Breast epithelium (tissue), 4 donors: ENCODE results near the gene GOT1. TPM values are rescaled to one million over a fixed set of nuclear protein-coding genes. Genes with fewer than 3 reads are reported as not detected.

Experiments used
- DNase-seq, 2 donors: peaks; one replicate each; pipeline ENCODE4 v3.0.0-alpha.2; 2019; ENCODE audit warnings: low spot score in 2 of 2
- H3K27ac ChIP-seq, 2 donors: fragments of 200-600 bp; sonication (generic) in 1 of 2; one replicate each; pipeline ENCODE4 v1.5.1; 2016 to 2019; ENCODE audit warnings: mild to moderate bottlenecking in 1 of 2
- H3K27me3 ChIP-seq, 2 donors: fragments of 200-600 bp; sonication (generic) in 1 of 2; one replicate each; pipeline versions ENCODE4 v1.5.1 to v1.6.0; 2017 to 2019; ENCODE audit warnings: control low read depth in 1 of 2, mild to moderate bottlenecking in 1 of 2
- H3K36me3 ChIP-seq: fragments of 200-600 bp; one replicate; pipeline ENCODE4 v1.5.1; 2019
- H3K4me1 ChIP-seq, 2 donors: fragments of 200-600 bp; sonication (generic); one replicate each; pipeline ENCODE4 v1.5.1; 2016 to 2019; ENCODE audit warnings: control low read depth in 1 of 2
- H3K4me3 ChIP-seq, 3 donors: fragments of 200-600 bp; sonication (generic); 1 replicate in 2 of 3; 2 replicates in 1 of 3; pipeline ENCODE4 v1.5.1; 2016 to 2019; ENCODE audit warnings: mild to moderate bottlenecking in 3 of 3, moderate library complexity in 2 of 3
- H3K9me3 ChIP-seq, 2 donors: fragments of 200-600 bp; sonication (generic) in 1 of 2; one replicate each; pipeline ENCODE4 v1.5.1; 2016 to 2019; ENCODE audit warnings: control low read depth in 1 of 2
- CTCF ChIP-seq, 3 donors: fragments of 450-650 bp; IDR thresholded peaks; one replicate each; pipeline ENCODE4 v1.5.1; 2016 to 2017; ENCODE audit warnings: antibody characterized with exemption in 3 of 3, mild to moderate bottlenecking in 3 of 3, moderate library complexity in 3 of 3
- POLR2A ChIP-seq: fragments of 450-650 bp; IDR thresholded peaks from one replicate; pipeline ENCODE4 v1.6.1; 2016; ENCODE audit warnings: antibody characterized with exemption, mild to moderate bottlenecking, moderate library complexity
- POLR2AphosphoS5 ChIP-seq, 3 donors: sonication (generic); formaldehyde crosslinking; IDR thresholded peaks; one replicate each; pipeline ENCODE4 v1.6.1; 2017; ENCODE audit warnings: antibody characterized with exemption in 3 of 3
- intact Hi-C: fragments of 100-400 bp; cut with DNase I; formaldehyde crosslinking; loops from one replicate; pipeline ENCODE4 v1.15.1; 2023; ENCODE audit warnings: low total_unique reads
- total RNA-seq, 3 donors: library from RNA; depleted of rRNA; stranded (reverse); fragments of >200 nt; gene quantifications; one replicate each; pipeline ENCODE4 v1.1.0, GENCODE V29; 2016

The GOT1 gene
- total RNA-seq, 3 donors from 2014 or later, result 13.9 to 18.4 (median 15.7) TPM

- H3K27me3 ChIP-seq, result no peaks in the 10 kb centered on the region
- peak; percentile 58 to 61 for DNase-seq
- H3K27ac ChIP-seq, result peak overlapping the region; percentile 46 to 70
- no peaks in the 10 kb centered on the region for H3K36me3 ChIP-seq
- no peaks in the 10 kb centered on the region for H3K9me3 ChIP-seq
- H3K4me3 ChIP-seq, result no peak overlapping the region
- intact Hi-C loops, result no loop called here
- no peak for TF ChIP-seq POLR2AphosphoS5 (IDR thresholded peaks at IDR 0.05)
- TF ChIP-seq CTCF (IDR thresholded peaks at IDR 0.05), result no peak
- no peak for TF ChIP-seq POLR2A
- H3K4me1 ChIP-seq, result peaks cover 0 to 3% of the 10 kb centered on the region in 2 donors
Observed at GRCh38 chr10:99394256-99394655, 36.2 kb downstream of the GOT1 start.

- DNase-seq, result no peak
- Histone ChIP-seq H3K4me3 (no peak overlapping the region), H3K4me1 (peaks cover 0 to 3% of the 10 kb centered on the region in 2 donors), H3K9me3 (no peaks in the 10 kb centered on the region), H3K27ac (peak overlapping the region in 1 of 2 donors; percentile 30), H3K36me3 (no peaks in the 10 kb centered on the region), H3K27me3 (no peaks in the 10 kb centered on the region)
- intact Hi-C loops, result no loop called here
- TF ChIP-seq CTCF (IDR thresholded peaks at IDR 0.05), result no peak
- TF ChIP-seq POLR2A, result no peak
- TF ChIP-seq POLR2AphosphoS5 (IDR thresholded peaks at IDR 0.05), result no peak
Observed at GRCh38 chr10:99393683-99394082, 36.7 kb downstream of the GOT1 start.

DNA sequence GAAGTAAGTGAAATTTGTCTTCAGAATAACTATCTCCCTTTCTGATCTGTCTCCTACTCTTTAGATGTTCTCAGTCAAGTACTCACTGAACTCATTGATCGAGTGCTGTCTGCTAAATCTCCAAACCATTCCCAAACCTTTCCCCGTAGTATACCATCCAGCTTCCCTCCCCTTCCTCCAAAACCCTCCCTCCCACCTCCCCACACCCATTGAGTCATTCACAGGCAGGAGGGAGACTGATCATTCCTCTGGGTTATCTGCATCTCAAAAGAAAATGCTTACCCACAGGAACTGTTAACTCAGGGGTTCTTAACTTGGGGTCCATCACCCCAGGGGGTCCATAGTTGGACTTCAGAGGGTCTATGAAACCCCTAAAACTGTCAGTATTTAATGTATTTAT is 37.4 kb downstream of the GOT1 start:
- peaks cover 0 to 3% of the 10 kb centered on the region in 2 donors for H3K4me1 ChIP-seq
- H3K9me3 ChIP-seq, result no peaks in the 10 kb centered on the region
- intact Hi-C loops, result no loop called here
- H3K4me3 ChIP-seq, result no peak overlapping the region
- no peak for TF ChIP-seq CTCF (IDR thresholded peaks at IDR 0.05)
- no peak for TF ChIP-seq POLR2AphosphoS5 (IDR thresholded peaks at IDR 0.05)
- no peak overlapping the region for H3K27ac ChIP-seq
- H3K36me3 ChIP-seq, result no peaks in the 10 kb centered on the region
- no peaks in the 10 kb centered on the region for H3K27me3 ChIP-seq
- DNase-seq, result no peak

GRCh38 chr10:99391346-99391745 is 39.1 kb downstream of the GOT1 start:
- TF ChIP-seq CTCF (IDR thresholded peaks at IDR 0.05), result no peak
- TF ChIP-seq POLR2AphosphoS5 (IDR thresholded peaks at IDR 0.05), result no peak
- TF ChIP-seq POLR2A, result no peak
- Histone ChIP-seq H3K27me3 (no peaks in the 10 kb centered on the region), H3K4me3 (no peak overlapping the region), H3K9me3 (no peaks in the 10 kb centered on the region), H3K36me3 (no peaks in the 10 kb centered on the region), H3K4me1 (peaks cover 0 to 3% of the 10 kb centered on the region in 2 donors), H3K27ac (peak overlapping the region in 1 of 2 donors; percentile 19)
- intact Hi-C loops, result no loop called here
- DNase-seq, result no peak

DNA sequence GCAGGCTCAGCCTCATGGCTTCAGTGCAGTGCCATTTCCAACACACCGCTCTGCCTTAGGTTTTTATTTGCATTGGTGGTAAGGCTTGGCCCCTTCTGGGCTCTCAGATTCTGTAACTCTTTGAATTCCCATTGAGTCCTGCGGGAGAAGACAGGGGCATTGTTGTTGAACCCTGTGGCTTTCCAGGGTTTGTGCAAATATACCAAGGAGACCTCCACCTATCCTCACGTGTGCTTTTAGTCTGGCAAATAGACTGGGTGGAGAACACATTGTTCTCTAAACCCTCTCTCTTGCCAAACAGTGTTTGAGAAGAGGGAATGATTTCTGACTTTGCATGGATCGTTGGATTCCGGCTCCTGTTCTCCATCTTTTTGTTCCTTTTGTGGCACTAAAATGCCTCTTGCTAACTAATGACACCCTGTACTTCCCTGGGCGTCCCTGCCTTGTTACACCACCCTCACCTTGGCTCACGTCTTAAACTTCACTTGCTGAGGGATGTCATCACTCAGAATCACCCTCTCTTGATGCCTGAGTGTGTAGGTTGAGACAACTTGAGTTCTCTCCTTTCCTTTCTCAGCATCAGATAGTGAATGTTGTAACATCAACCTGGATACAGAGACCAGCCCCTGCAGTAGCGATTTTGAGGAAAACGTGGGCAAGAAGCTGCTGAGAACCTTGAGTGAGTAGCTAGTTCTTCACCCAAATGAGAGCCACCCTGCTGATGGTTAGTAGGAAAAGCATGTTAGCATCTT is 40.5 kb downstream of the GOT1 start:
- Histone ChIP-seq H3K27me3 (no peaks in the 10 kb centered on the region), H3K27ac (no peak overlapping the region), H3K4me1 (no peaks in the 10 kb centered on the region), H3K9me3 (no peaks in the 10 kb centered on the region), H3K36me3 (no peaks in the 10 kb centered on the region), H3K4me3 (no peak overlapping the region)
- intact Hi-C loops, result no loop called here
- no peak for TF ChIP-seq POLR2A
- no peak for TF ChIP-seq CTCF (IDR thresholded peaks at IDR 0.05)
- no peak for TF ChIP-seq POLR2AphosphoS5 (IDR thresholded peaks at IDR 0.05)
- no peak for DNase-seq
